OCI-LY7 (cell line): ENCODE measurements around the gene DPM3.

ENCODE experiments used
- CTCF ChIP-seq: fragments of 200-600 bp; sonication (generic); conservative IDR thresholded peaks from 2 replicates; pipeline ENCODE4 v1.5.1; 2014; ENCODE audit warnings: mild to moderate bottlenecking, antibody characterized with exemption, low read length, moderate library complexity, mixed read lengths
- EZH2phosphoT487 ChIP-seq: fragments of 200-600 bp; sonication (generic); IDR thresholded peaks from 2 replicates; pipeline ENCODE4 v1.6.1; 2018; ENCODE audit warnings: low read depth, borderline replicate concordance, mild to moderate bottlenecking, mixed run types, antibody characterized with exemption, low read length, moderate library complexity, mixed read lengths

DNA sequence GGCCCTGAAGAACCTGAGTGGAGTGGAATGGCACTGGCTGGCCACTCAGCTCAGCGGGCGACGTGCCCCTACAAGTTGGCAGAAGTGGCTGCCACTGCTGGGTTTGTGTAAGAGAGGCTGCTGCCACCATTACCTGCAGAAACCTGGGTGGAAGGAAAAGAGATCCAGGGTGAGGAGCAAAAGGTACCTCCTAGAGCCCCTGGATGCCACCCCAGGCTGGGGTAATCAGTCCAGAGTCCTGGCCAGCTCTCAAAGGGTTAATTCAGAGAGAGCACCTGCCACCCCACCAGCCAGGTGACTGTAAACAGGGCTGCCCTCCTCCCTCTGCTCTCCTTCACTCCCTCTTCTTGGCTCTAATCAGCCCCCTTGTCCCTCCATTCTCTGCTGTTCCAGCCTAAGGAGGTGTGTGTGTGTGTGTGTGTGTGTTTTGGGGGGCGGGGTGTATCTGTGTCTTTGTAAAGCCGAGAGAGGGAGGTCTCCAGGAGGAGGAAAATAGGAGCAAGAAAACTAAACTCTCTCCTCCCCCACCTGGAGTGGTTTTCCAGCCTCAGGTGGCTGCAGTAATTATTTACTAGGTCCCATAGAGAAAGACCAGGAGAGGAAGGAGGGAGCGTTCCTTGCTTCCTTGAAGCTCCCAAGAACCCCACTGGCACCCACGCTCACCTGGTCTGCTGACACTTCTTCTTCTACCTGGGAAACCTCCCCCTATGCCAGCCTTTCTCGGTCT, 45.9 kb upstream of the DPM3 start:
- no peak for TF ChIP-seq CTCF
- no peak for TF ChIP-seq EZH2phosphoT487
